Choroid plexus epithelial cell (primary cell): Measurements from ENCODE around the gene FER.
A peak's percentile ranks its signal among the peaks of the same experiment; 100 is the strongest.
"Not testable (repeated sequence)": the region's sequence is repeated elsewhere in the genome, so short reads cannot be mapped to it uniquely, and the experiment has no call there.

ENCODE experiments used
- DNase-seq: peaks from one replicate; pipeline ENCODE4 v3.0.0-alpha.2; 2010; ENCODE audit warnings: low read depth
- H3K4me3 ChIP-seq: 2 replicates; pipeline ENCODE4 v1.5.1; 2011; ENCODE audit warnings: low read depth, mild to moderate bottlenecking, control low read depth, low read length, moderate library complexity
- CTCF ChIP-seq: conservative IDR thresholded peaks from 2 replicates; pipeline ENCODE4 v1.5.1; 2011; ENCODE audit warnings: low read depth, mild to moderate bottlenecking, control low read depth, inconsistent platforms, low read length, moderate library complexity

Gene FER

GRCh38 chr5:108857905-108858304, 110.2 kb downstream of the FER start:
- no peak for TF ChIP-seq CTCF
- no peak for DNase-seq
- H3K4me3 ChIP-seq = no peak overlapping the region

- peak; percentile 48 for DNase-seq
- no peak for TF ChIP-seq CTCF
Measured at GRCh38 chr5:108858959-108859358, 111.3 kb downstream of the FER start.

GRCh38 chr5:108862211-108862610, 114.5 kb downstream of the FER start:
- H3K4me3 ChIP-seq = no peak overlapping the region
- TF ChIP-seq CTCF = no peak
- DNase-seq = no peak

More at GRCh38 chr5:108858959-108859358, 111.3 kb downstream of the FER start:
- peak overlapping the region; percentile 13 for H3K4me3 ChIP-seq

GRCh38 chr5:108866097-108866496, 118.4 kb downstream of the FER start:
- H3K4me3 ChIP-seq, DNase-seq: not testable (repeated sequence)

GRCh38 chr5:108867656-108868055, 120.0 kb downstream of the FER start:
- TF ChIP-seq CTCF = no peak
- no peak for DNase-seq
- no peak overlapping the region for H3K4me3 ChIP-seq

GRCh38 chr5:108869066-108869465, 121.4 kb downstream of the FER start:
- no peak overlapping the region for H3K4me3 ChIP-seq
- no peak for DNase-seq
- no peak for TF ChIP-seq CTCF

- H3K4me3 ChIP-seq = no peak overlapping the region
- TF ChIP-seq CTCF = no peak
- no peak for DNase-seq
Measured at GRCh38 chr5:108876451-108876850, 128.8 kb downstream of the FER start.

GRCh38 chr5:108878756-108879155, 131.1 kb downstream of the FER start:
- DNase-seq = no peak
- TF ChIP-seq CTCF = no peak
- H3K4me3 ChIP-seq = no peak overlapping the region
